RCC 7860 (cell line): ENCODE measurements around the gene PRPF40A.
A peak's percentile ranks its signal among the peaks of the same experiment; 100 is the strongest.

Source experiments
- DNase-seq: peaks from one replicate; pipeline ENCODE4 v3.0.0-alpha.2; 2015; ENCODE audit warnings: low spot score
- FAIRE-seq: peaks from 2 replicates; lab custom pipeline; 2012; peaks lifted over from hg19 to GRCh38; lab: Jason Lieb, UNC

PRPF40A gene

GRCh38 chr2:152655880-152656279, 61.4 kb downstream of the PRPF40A start:
- no peak for FAIRE-seq
- DNase-seq = no peak

GRCh38 chr2:152651834-152652233, 65.4 kb downstream of the PRPF40A start:
- FAIRE-seq (no peak), DNase-seq (no peak)

- FAIRE-seq (no peak), DNase-seq (no peak)
These were observed 66.4 kb downstream of the PRPF40A start for GRCh38 chr2:152650768-152651371.

- FAIRE-seq (no peak), DNase-seq (no peak)
These were observed 67.3 kb downstream of the PRPF40A start for GRCh38 chr2:152649997-152650396.

- no peak for FAIRE-seq
These were observed 68.9 kb downstream of the PRPF40A start for GRCh38 chr2:152648336-152648735.

GRCh38 chr2:152647552-152647951, 69.7 kb downstream of the PRPF40A start:
- DNase-seq (no peak), FAIRE-seq (no peak)

More at GRCh38 chr2:152648336-152648735, 68.9 kb downstream of the PRPF40A start:
- DNase-seq = no peak

GRCh38 chr2:152646775-152647174, 70.5 kb downstream of the PRPF40A start:
- FAIRE-seq (no peak), DNase-seq (peak; percentile 50)

GRCh38 chr2:152646264-152646663, 71.0 kb downstream of the PRPF40A start:
- FAIRE-seq = no peak
- DNase-seq = no peak

- no peak for DNase-seq
- no peak for FAIRE-seq
These were observed 72.9 kb downstream of the PRPF40A start for GRCh38 chr2:152644189-152644873.

- FAIRE-seq (no peak), DNase-seq (no peak)
These were observed 78.7 kb downstream of the PRPF40A start for GRCh38 chr2:152638590-152638989.

GRCh38 chr2:152638056-152638455, 79.2 kb downstream of the PRPF40A start:
- DNase-seq (no peak), FAIRE-seq (no peak)

GRCh38 chr2:152637251-152637650, 80.0 kb downstream of the PRPF40A start:
- no peak for DNase-seq
- no peak for FAIRE-seq

- FAIRE-seq (no peak), DNase-seq (peak; percentile 46)
These were observed 81.5 kb downstream of the PRPF40A start for GRCh38 chr2:152635635-152636298.

- DNase-seq = no peak
- FAIRE-seq = no peak
These were observed 84.5 kb downstream of the PRPF40A start for GRCh38 chr2:152632736-152633135.

- no peak for FAIRE-seq
- DNase-seq = no peak
These were observed 86.8 kb downstream of the PRPF40A start for GRCh38 chr2:152630466-152630865.

- no peak for FAIRE-seq
- DNase-seq = no peak
These were observed 88.1 kb downstream of the PRPF40A start for GRCh38 chr2:152629202-152629601.

- DNase-seq = peak; percentile 27
- FAIRE-seq = peak; percentile 69
These were observed 89.8 kb downstream of the PRPF40A start for GRCh38 chr2:152627351-152627957.

GRCh38 chr2:152626911-152627339, 90.3 kb downstream of the PRPF40A start:
- DNase-seq (no peak), FAIRE-seq (no peak)

- no peak for DNase-seq
- no peak for FAIRE-seq
These were observed 92.5 kb downstream of the PRPF40A start for GRCh38 chr2:152624805-152625204.

- DNase-seq (no peak), FAIRE-seq (no peak)
These were observed 93.5 kb downstream of the PRPF40A start for GRCh38 chr2:152623775-152624174.

GRCh38 chr2:152623076-152623740, 94.1 kb downstream of the PRPF40A start:
- DNase-seq (no peak), FAIRE-seq (no peak)
